ENCODE measurements around the gene ACVR1C. TPM values are rescaled to one million over a fixed set of nuclear protein-coding genes. Genes with fewer than 3 reads are reported as not detected.

ACVR1C gene
- total and polyA plus RNA-seq, 3 donors from 2014 or later = 0.47 to 2.3 (median 1.4) TPM

DNA sequence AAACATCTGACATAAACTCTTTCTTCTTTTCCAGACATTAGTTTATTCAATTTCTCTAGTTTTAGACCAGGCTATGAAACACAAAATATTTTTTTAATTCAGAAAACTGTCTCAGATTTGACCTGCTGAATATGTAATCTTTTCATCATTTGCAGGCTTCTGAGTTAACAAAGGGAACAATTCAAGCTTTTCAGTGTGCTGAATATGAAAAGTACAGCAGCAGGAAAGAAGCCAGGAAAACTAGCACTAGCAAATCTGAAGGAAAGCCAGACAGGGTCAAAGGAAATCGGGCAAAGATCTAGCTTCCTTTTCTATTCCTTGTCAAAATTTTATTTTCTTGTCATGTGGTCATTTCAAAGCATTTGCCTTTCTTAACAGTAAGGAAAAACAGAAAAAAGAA is 35.3 kb downstream of the ACVR1C start:
- Histone ChIP-seq H3K36me3 (ENCODE audit: low read depth, missing control alignments) (no peaks in the 10 kb centered on the region), H3K4me3 (no peak overlapping the region), H3K4me1 (no peaks in the 10 kb centered on the region), H3K9me3 (no peaks in the 10 kb centered on the region), H3K27ac (no peak overlapping the region), H3K27me3 (no peaks in the 10 kb centered on the region)
- WGBS, 2 donors = 16 to 44% methylated on average over 1 of the region's 1 CpG
- TF ChIP-seq CTCF (IDR thresholded peaks at IDR 0.05) (no peak), POLR2A (IDR thresholded peaks at IDR 0.05) (no peak)
- intact Hi-C loops (cut with DNase I; ENCODE audit: low total_unique reads) = no loop called here
- DNase-seq = no peak

DNA sequence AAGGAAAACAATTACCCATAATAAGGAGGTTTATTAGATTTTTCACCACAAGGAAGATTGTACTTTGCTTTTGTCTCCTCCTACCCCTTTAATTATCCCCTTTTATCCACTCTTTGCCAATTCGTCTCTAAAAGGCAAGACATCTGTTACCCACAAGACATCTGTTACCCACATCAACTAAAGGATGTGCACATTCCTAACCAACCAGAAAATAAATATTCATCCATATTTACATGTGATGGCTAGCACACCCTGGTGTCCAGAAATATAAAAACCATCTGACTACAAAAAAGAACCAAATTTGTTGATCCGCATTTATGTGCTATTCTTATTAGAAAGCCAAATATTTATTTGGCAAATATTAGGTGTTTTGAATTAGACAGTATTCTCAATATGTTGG is 35.7 kb downstream of the ACVR1C start:
- H3K27me3 ChIP-seq = no peaks in the 10 kb centered on the region
- DNase-seq = no peak
- no peak overlapping the region for H3K4me3 ChIP-seq
- intact Hi-C loops (cut with DNase I; ENCODE audit: low total_unique reads) = no loop called here
- TF ChIP-seq POLR2A (IDR thresholded peaks at IDR 0.05) = no peak
- peak in 2 of 3 experiments; percentile 21 to 45 for TF ChIP-seq CTCF (IDR thresholded peaks at IDR 0.05)
- H3K27ac ChIP-seq = no peak overlapping the region
- no peaks in the 10 kb centered on the region for H3K4me1 ChIP-seq
- 72 to 75% methylated on average over 2 of the region's 2 CpGs for WGBS, 2 donors
- no peaks in the 10 kb centered on the region for H3K9me3 ChIP-seq
- no peaks in the 10 kb centered on the region for H3K36me3 ChIP-seq (ENCODE audit: low read depth, missing control alignments)

- TF ChIP-seq POLR2A (IDR thresholded peaks at IDR 0.05) (no peak), CTCF (IDR thresholded peaks at IDR 0.05) (no peak)
- no peak overlapping the region for H3K4me3 ChIP-seq
- no peaks in the 10 kb centered on the region for H3K9me3 ChIP-seq
- WGBS, 2 donors = 93 to 97% methylated on average over 3 of the region's 3 CpGs
- no peaks in the 10 kb centered on the region for H3K27me3 ChIP-seq
- no peaks in the 10 kb centered on the region for H3K36me3 ChIP-seq (ENCODE audit: low read depth, missing control alignments)
- intact Hi-C loops (cut with DNase I; ENCODE audit: low total_unique reads) = no loop called here
- no peaks in the 10 kb centered on the region for H3K4me1 ChIP-seq
- no peak for DNase-seq
- no peak overlapping the region for H3K27ac ChIP-seq
Observed at GRCh38 chr2:157592374-157592773, 36.3 kb downstream of the ACVR1C start.

DNA sequence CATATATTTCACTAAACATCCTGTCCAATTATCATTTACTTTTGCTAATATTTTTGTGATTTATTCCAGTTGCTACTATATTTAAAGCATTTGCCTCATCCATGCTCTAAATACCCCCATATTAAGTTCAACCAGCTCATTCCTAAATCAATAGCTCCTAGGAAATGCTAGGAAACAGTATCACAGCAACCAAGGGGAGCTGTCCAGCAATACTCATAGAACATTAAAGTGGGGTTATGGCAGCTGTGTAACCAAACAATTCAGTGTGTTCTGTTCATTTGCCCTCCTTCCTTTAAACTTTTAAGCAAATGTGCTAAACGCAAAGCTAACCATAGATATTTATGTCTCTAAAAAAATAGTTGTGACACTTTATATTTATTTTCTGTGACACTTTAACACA is 41.1 kb downstream of the ACVR1C start:
- no peak for DNase-seq
- Histone ChIP-seq H3K27ac (no peak overlapping the region), H3K4me3 (no peak overlapping the region), H3K27me3 (no peaks in the 10 kb centered on the region), H3K9me3 (no peaks in the 10 kb centered on the region), H3K4me1 (no peaks in the 10 kb centered on the region), H3K36me3 (ENCODE audit: low read depth, missing control alignments) (no peaks in the 10 kb centered on the region)
- intact Hi-C loops (cut with DNase I; ENCODE audit: low total_unique reads) = no loop called here
- no peak for TF ChIP-seq CTCF (IDR thresholded peaks at IDR 0.05)
- TF ChIP-seq POLR2A (IDR thresholded peaks at IDR 0.05) = no peak
- WGBS, 2 donors = 80 to 96% methylated on average over 1 of the region's 1 CpG

- no peak for TF ChIP-seq CTCF (IDR thresholded peaks at IDR 0.05)
- TF ChIP-seq POLR2A (IDR thresholded peaks at IDR 0.05) = no peak
- Histone ChIP-seq H3K9me3 (no peaks in the 10 kb centered on the region), H3K4me1 (no peaks in the 10 kb centered on the region), H3K27ac (no peak overlapping the region), H3K4me3 (no peak overlapping the region), H3K27me3 (no peaks in the 10 kb centered on the region), H3K36me3 (ENCODE audit: low read depth, missing control alignments) (no peaks in the 10 kb centered on the region)
- no peak for DNase-seq
- intact Hi-C loops (cut with DNase I; ENCODE audit: low total_unique reads) = no loop called here
Observed at GRCh38 chr2:157574165-157574564, 54.5 kb downstream of the ACVR1C start.

Data from testis (tissue), 3 donors.